Mucosa of stomach (tissue), 1 donor: Measurements from ENCODE around the gene DRAM2.

Source experiments
- H3K27me3 ChIP-seq: one replicate; pipeline ENCODE4 v1.7.0; 2013; ENCODE audit warnings: mild to moderate bottlenecking, low read length; ENCODE audit not compliant: control insufficient read depth, insufficient read depth
- H3K36me3 ChIP-seq: one replicate; pipeline ENCODE4 v1.7.0; 2013; ENCODE audit warnings: low read length; ENCODE audit not compliant: control insufficient read depth, insufficient read depth
- H3K4me1 ChIP-seq: one replicate; pipeline ENCODE4 v1.7.0; 2013; ENCODE audit warnings: mild to moderate bottlenecking, low read length; ENCODE audit not compliant: control insufficient read depth, insufficient read depth
- H3K4me3 ChIP-seq: one replicate; pipeline ENCODE4 v1.7.0; 2013; ENCODE audit warnings: low read length
- H3K9ac ChIP-seq: one replicate; pipeline ENCODE4 v1.7.0; 2013; ENCODE audit warnings: mild to moderate bottlenecking, low read length, moderate library complexity
- H3K9me3 ChIP-seq: one replicate; pipeline ENCODE4 v1.7.0; 2013; ENCODE audit warnings: mild to moderate bottlenecking, low read length, moderate library complexity; ENCODE audit not compliant: control insufficient read depth
- donor health status: Pancreatic carcinoma.

DRAM2 gene

GRCh38 chr1:111161843-111162487 is 22.1 kb upstream of the DRAM2 start:
- no peaks in the 10 kb centered on the region for H3K27me3 ChIP-seq

GRCh38 chr1:111157431-111157830 is 17.5 kb upstream of the DRAM2 start:
- Histone ChIP-seq H3K9ac (no peak overlapping the region), H3K4me3 (no peak overlapping the region), H3K9me3 (no peaks in the 10 kb centered on the region), H3K36me3 (no peaks in the 10 kb centered on the region), H3K4me1 (no peaks in the 10 kb centered on the region), H3K27me3 (no peaks in the 10 kb centered on the region)

More at GRCh38 chr1:111161843-111162487, 22.1 kb upstream of the DRAM2 start:
- Histone ChIP-seq H3K9ac (no peak overlapping the region), H3K4me3 (no peak overlapping the region), H3K36me3 (no peaks in the 10 kb centered on the region), H3K4me1 (no peaks in the 10 kb centered on the region), H3K9me3 (no peaks in the 10 kb centered on the region)

DNA sequence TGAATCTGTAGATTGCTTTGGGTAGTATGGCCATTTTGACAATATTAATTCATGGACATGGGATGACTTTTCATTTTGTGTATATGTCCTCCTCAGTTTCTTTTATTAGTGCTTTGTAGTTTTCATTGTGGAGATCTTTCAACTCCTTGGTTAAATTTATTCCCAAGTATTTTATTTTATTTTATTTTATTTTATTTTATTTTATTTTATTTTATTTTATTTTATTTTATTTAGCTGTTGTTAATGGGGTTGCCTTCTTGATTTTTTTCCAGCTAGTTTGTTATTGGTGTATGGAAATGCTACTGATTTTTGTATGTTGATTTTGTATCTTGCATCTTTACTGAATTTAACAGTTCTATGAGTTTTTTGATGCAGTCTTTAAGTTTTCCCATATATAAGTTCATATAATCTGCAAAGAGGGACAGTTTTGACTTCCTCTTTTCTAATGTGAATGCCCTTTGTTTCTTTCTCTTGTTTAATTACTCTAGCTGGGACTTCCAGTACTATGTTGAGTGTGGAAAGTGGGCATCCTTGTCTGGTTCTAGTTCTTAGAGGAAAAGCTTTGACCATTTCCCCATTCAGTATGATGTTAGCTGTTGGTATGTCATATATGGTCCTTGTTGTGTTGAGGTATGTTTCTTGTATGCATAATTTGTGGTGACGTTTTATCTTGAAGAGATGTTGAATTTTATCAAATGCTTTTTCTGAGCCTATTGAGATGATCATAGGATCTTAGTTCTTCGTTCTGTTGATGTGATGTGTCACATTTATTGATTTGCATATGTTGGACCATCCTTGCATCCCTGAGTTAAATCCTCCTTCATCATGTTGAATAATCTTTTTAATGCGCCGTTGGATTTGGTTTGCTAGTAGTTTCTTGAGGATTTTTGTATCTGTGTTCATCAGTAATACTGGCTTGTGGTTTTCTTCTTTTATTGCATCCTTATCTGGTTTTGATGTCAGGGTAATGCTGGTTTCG is 14.4 kb upstream of the DRAM2 start:
- Histone ChIP-seq H3K9ac (no peak overlapping the region), H3K9me3 (no peaks in the 10 kb centered on the region), H3K4me1 (no peaks in the 10 kb centered on the region), H3K4me3 (no peak overlapping the region), H3K36me3 (no peaks in the 10 kb centered on the region), H3K27me3 (no peaks in the 10 kb centered on the region)

DNA sequence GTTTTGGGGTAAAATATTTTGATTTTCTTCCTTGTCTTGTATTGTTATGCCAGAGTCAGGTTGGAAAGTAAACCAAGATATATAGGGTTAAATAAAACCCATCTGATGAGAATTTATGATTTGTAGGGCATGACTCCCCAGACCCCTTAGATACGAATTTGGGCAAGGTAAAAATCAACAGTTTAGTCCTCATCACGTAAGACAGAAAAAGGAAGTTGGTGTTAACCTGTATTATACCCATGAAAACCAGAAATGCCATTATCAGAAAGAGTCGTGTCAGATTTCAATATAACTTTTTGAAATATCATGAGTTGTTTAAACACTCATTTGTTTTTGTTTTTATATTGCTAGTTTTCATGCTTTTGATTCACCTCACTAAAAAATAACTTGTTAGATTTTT is 11.9 kb upstream of the DRAM2 start:
- H3K4me1 ChIP-seq: no peaks in the 10 kb centered on the region
- no peaks in the 10 kb centered on the region for H3K27me3 ChIP-seq
- H3K9ac ChIP-seq: no peak overlapping the region
- no peak overlapping the region for H3K4me3 ChIP-seq
- H3K9me3 ChIP-seq: no peaks in the 10 kb centered on the region
- H3K36me3 ChIP-seq: no peaks in the 10 kb centered on the region

DNA sequence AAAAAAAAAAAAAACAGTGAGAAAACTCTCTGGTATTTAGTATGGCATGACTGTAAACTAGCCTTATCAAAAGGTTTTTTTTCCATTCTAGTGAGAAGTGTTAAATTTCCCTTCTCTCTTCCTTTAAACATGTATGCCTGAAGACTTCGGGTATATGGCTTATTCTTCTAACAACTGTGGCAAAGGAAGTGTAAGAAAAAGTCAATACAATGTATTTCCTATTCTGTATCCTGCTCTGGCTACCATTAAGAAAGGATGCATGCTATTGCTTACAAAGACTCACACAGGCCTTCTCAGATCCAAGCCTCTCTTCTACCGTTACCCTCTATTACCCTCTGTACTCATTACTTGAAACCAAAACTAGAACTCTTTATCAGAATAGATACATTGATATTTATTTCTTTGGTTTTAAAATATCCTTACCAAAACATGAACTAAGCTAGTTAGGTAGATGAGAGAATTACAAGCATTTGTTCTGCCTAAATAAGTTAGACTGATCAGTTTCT is 8.5 kb upstream of the DRAM2 start:
- Histone ChIP-seq H3K9ac (no peak overlapping the region), H3K9me3 (no peaks in the 10 kb centered on the region), H3K27me3 (no peaks in the 10 kb centered on the region), H3K4me3 (no peak overlapping the region), H3K36me3 (no peaks in the 10 kb centered on the region), H3K4me1 (no peaks in the 10 kb centered on the region)

DNA sequence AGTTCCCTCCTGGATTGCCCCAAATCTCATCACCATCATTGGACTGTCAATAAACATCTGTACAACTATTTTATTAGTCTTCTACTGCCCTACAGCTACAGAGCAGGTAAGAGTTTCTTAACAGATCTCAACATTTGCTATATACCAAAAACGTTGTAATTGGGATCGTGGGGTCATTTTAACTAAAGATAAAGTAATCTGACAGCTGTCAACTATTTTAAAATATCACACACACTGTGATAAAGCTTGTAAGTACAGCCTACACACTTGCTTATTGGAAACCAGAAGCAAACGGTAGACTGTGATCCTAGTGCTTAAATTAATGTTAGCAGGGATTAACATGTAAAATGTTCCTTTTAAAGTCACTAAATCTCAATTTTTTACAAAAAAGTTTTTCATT is 8.1 kb upstream of the DRAM2 start:
- H3K9ac ChIP-seq: no peak overlapping the region
- no peaks in the 10 kb centered on the region for H3K36me3 ChIP-seq
- no peak overlapping the region for H3K4me3 ChIP-seq
- H3K4me1 ChIP-seq: no peaks in the 10 kb centered on the region
- H3K27me3 ChIP-seq: no peaks in the 10 kb centered on the region
- H3K9me3 ChIP-seq: no peaks in the 10 kb centered on the region

- no peak overlapping the region for H3K9ac ChIP-seq
- no peak overlapping the region for H3K4me3 ChIP-seq
- no peaks in the 10 kb centered on the region for H3K36me3 ChIP-seq
- H3K9me3 ChIP-seq: no peaks in the 10 kb centered on the region
- peaks cover 11% of the 10 kb centered on the region for H3K4me1 ChIP-seq
- no peaks in the 10 kb centered on the region for H3K27me3 ChIP-seq
Observed at GRCh38 chr1:111145963-111146768, 6.3 kb upstream of the DRAM2 start.

GRCh38 chr1:111145542-111145941 is 5.6 kb upstream of the DRAM2 start:
- Histone ChIP-seq H3K9ac (no peak overlapping the region), H3K4me1 (peaks cover 16% of the 10 kb centered on the region), H3K36me3 (no peaks in the 10 kb centered on the region), H3K4me3 (no peak overlapping the region), H3K27me3 (no peaks in the 10 kb centered on the region), H3K9me3 (no peaks in the 10 kb centered on the region)

GRCh38 chr1:111142356-111142975 is 2.6 kb upstream of the DRAM2 start:
- H3K9ac ChIP-seq: no peak overlapping the region
- H3K4me1 ChIP-seq: peaks cover 16% of the 10 kb centered on the region
- no peaks in the 10 kb centered on the region for H3K27me3 ChIP-seq
- no peaks in the 10 kb centered on the region for H3K9me3 ChIP-seq
- H3K4me3 ChIP-seq: no peak overlapping the region
- no peaks in the 10 kb centered on the region for H3K36me3 ChIP-seq

GRCh38 chr1:111141245-111142220 is 1.6 kb upstream of the DRAM2 start:
- Histone ChIP-seq H3K4me3 (peak overlapping the region; percentile 48), H3K9ac (peak overlapping the region; percentile 91)

DNA sequence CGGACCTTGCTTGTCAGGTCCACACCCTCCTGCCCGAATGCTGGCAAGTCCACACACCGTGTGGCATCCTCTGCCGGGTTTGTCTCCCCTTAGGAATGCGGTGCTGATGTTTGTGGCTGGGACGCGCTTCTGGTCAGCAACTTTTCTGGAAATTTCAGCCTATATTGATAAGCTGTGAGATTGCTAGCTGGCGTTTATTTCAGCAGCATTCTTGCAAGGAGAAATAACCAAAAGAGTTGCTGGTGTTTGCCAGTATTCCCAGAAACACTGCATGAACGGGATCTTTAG is 731 bp upstream of the DRAM2 start:
- no peaks in the 10 kb centered on the region for H3K27me3 ChIP-seq
- no peaks in the 10 kb centered on the region for H3K36me3 ChIP-seq
- no peaks in the 10 kb centered on the region for H3K9me3 ChIP-seq
- H3K9ac ChIP-seq: peak overlapping the region; percentile 91
- H3K4me3 ChIP-seq: peak overlapping the region; percentile 48
- H3K4me1 ChIP-seq: peaks cover 16% of the 10 kb centered on the region

More at GRCh38 chr1:111141245-111142220, 1.6 kb upstream of the DRAM2 start:
- H3K27me3 ChIP-seq: no peaks in the 10 kb centered on the region
- H3K9me3 ChIP-seq: no peaks in the 10 kb centered on the region
- peaks cover 16% of the 10 kb centered on the region for H3K4me1 ChIP-seq
- H3K36me3 ChIP-seq: no peaks in the 10 kb centered on the region
